Transverse colon (tissue), 4 donors: ENCODE results near the gene KCNT1. TPM values are rescaled to one million over a fixed set of nuclear protein-coding genes. Genes with fewer than 3 reads are reported as not detected.

Experiments
- DNase-seq: peaks from one replicate; pipeline ENCODE4 v3.0.0-alpha.2; 2019
- H3K27ac ChIP-seq, 4 donors: fragments of 200-600 bp; sonication (generic); 2 replicates each; pipeline ENCODE4 v1.5.1; 2016 to 2018; ENCODE audit warnings: inconsistent platforms in 4 of 4
- H3K27me3 ChIP-seq: fragments of 200-600 bp; sonication (generic); 2 replicates; pipeline ENCODE4 v1.5.1; 2017; ENCODE audit warnings: inconsistent platforms
- H3K36me3 ChIP-seq, 4 donors: fragments of 200-600 bp; sonication (generic); 2 replicates each; pipeline ENCODE4 v1.5.1; 2017 to 2019; ENCODE audit warnings: inconsistent platforms in 4 of 4
- H3K4me1 ChIP-seq, 4 donors: fragments of 200-600 bp; sonication (generic); 2 replicates each; pipeline ENCODE4 v1.5.1; 2017 to 2020; ENCODE audit warnings: inconsistent platforms in 4 of 4
- H3K4me3 ChIP-seq, 4 donors: fragments of 200-600 bp; sonication (generic); 1 replicate in 1 of 4; 2 replicates in 3 of 4; pipeline versions ENCODE4 v1.5.1 to v1.6.1; 2017 to 2019; ENCODE audit warnings: inconsistent platforms in 4 of 4
- H3K9me3 ChIP-seq, 2 donors: fragments of 200-600 bp; sonication (generic); 2 replicates each; pipeline ENCODE4 v1.5.1; 2017 to 2019; ENCODE audit warnings: inconsistent platforms in 2 of 2
- EP300 ChIP-seq: sonication (generic); formaldehyde crosslinking; IDR thresholded peaks from one replicate; pipeline ENCODE4 v1.6.1; 2017; ENCODE audit warnings: antibody characterized with exemption, low read depth
- POLR2A ChIP-seq: fragments of 450-650 bp; IDR thresholded peaks from one replicate; pipeline ENCODE4 v1.6.1; 2016; ENCODE audit warnings: antibody characterized with exemption, mild to moderate bottlenecking, moderate library complexity
- POLR2AphosphoS5 ChIP-seq, 3 donors: sonication (generic); formaldehyde crosslinking; IDR thresholded peaks; one replicate each; pipeline ENCODE4 v1.6.1; 2016; ENCODE audit warnings: antibody characterized with exemption in 3 of 3
- WGBS, 2 donors: methylation state at CpG; one replicate each; pipeline ENCODE4 v1.1.5; 2018; ENCODE audit warnings: low coverage in 1 of 2; 5-methylcytosine and 5-hydroxymethylcytosine counted together
- in situ Hi-C, 4 donors: fragments of 200-750 bp; cut with MboI; loops; one replicate each; pipeline versions ENCODE4 v1.15.0 to v1.15.1; 2017; ENCODE audit warnings: low sequenced_read_pairs in 3 of 4, low pct_ligation_motif_present in 1 of 4, low pct_unique_long_range_greater_than_20kb in 1 of 4
- intact Hi-C: fragments of 100-400 bp; cut with DNase I; formaldehyde crosslinking; loops from one replicate; pipeline ENCODE4 v1.15.1; 2023; ENCODE audit warnings: low total_unique reads
- total RNA-seq, 4 donors: library from RNA; depleted of rRNA; stranded (reverse); fragments of >200 nt; gene quantifications; one replicate each; pipeline ENCODE4 v1.1.0, GENCODE V29; 2016
- TF ChIP-seq, protein P1 (sequence below), 5 experiments: fragments of 200-600 bp in 3 of 5; fragments of 450-650 bp in 2 of 5; sonication (generic) in 3 of 5; IDR thresholded peaks; 1 replicate in 2 of 5; 2 replicates in 3 of 5; pipeline ENCODE4 v1.5.1; 2016 to 2017; ENCODE audit warnings: antibody characterized with exemption in 5 of 5, inconsistent platforms in 3 of 5, mild to moderate bottlenecking in 2 of 5, moderate library complexity in 1 of 5

The KCNT1 gene
- total RNA-seq, 4 donors from 2014 or later, result 0.14 TPM; not detected in 3

DNA sequence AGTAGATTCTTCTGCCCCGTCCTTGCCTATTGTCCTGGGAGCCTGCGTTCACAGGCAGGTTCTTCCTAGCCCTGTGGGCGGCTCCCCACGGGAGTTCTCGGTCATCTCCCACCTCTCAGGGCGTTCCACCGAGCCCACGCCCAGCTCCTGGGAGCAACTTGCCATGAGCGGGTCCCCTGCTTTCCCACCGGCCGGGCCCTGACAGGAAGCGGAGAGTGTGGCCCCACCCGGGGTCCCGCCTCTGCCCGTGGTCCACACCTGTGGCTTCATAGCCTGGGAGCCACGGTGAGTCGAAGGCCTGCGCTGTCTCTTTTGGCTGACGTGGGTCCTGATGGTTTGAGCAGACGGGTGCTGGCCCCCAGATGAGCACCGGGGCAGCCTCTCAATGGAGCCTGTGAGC, 43.2 kb downstream of the KCNT1 start:
- TF ChIP-seq, protein P1, sequence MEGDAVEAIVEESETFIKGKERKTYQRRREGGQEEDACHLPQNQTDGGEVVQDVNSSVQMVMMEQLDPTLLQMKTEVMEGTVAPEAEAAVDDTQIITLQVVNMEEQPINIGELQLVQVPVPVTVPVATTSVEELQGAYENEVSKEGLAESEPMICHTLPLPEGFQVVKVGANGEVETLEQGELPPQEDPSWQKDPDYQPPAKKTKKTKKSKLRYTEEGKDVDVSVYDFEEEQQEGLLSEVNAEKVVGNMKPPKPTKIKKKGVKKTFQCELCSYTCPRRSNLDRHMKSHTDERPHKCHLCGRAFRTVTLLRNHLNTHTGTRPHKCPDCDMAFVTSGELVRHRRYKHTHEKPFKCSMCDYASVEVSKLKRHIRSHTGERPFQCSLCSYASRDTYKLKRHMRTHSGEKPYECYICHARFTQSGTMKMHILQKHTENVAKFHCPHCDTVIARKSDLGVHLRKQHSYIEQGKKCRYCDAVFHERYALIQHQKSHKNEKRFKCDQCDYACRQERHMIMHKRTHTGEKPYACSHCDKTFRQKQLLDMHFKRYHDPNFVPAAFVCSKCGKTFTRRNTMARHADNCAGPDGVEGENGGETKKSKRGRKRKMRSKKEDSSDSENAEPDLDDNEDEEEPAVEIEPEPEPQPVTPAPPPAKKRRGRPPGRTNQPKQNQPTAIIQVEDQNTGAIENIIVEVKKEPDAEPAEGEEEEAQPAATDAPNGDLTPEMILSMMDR (IDR thresholded peaks at IDR 0.05), result no peak
- TF ChIP-seq POLR2A (no peak), POLR2AphosphoS5 (IDR thresholded peaks at IDR 0.05) (no peak), EP300 (no peak)
- in situ Hi-C loops (no loop called here), intact Hi-C loops (no loop called here)
- 74% methylated on average over 21 of the region's 21 CpGs; no CpG with 5 or more reads in 1 of the 2 donors for WGBS, 2 donors
- H3K9me3 ChIP-seq, result no peaks in the 10 kb centered on the region
- DNase-seq, result no peak
- no peaks in the 10 kb centered on the region for H3K27me3 ChIP-seq
- no peak overlapping the region for H3K4me3 ChIP-seq
- no peak overlapping the region for H3K27ac ChIP-seq
- no peaks in the 10 kb centered on the region for H3K36me3 ChIP-seq
- no peaks in the 10 kb centered on the region for H3K4me1 ChIP-seq

DNA sequence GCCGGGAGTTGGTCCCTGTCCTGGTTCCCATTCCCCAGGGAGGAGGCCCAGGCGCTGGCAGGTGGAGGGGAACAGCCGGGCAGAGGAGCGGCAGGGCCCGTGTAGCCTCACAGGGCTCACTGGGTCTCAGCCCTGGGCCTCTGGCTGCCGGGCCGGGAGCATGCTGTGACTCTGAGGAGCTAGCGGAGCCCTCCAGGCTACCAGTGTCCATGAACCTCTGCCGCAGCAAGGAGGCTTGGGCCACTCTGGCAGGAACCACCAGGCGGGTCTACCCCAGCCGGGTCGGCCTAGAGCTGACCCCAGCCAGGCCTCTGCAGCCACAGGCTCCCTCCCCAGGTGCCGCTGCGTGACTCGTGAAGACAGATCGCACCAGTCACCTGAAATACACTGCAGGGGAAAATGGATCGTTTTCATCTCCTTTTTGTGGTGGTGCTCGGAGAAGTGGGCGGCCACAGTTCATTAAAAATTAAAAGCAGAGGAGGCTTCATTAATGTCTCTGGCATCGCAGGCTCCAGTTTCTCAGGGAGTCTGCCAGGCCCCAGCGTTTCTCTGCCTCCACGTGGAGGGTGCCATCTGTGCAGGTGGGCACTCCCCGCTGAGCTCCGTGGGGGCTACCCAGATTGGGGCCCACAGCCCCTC, 43.8 kb downstream of the KCNT1 start:
- TF ChIP-seq POLR2AphosphoS5 (IDR thresholded peaks at IDR 0.05) (no peak), EP300 (no peak), POLR2A (no peak)
- TF ChIP-seq, protein P1 (IDR thresholded peaks at IDR 0.05), result no peak
- DNase-seq, result no peak

DNA sequence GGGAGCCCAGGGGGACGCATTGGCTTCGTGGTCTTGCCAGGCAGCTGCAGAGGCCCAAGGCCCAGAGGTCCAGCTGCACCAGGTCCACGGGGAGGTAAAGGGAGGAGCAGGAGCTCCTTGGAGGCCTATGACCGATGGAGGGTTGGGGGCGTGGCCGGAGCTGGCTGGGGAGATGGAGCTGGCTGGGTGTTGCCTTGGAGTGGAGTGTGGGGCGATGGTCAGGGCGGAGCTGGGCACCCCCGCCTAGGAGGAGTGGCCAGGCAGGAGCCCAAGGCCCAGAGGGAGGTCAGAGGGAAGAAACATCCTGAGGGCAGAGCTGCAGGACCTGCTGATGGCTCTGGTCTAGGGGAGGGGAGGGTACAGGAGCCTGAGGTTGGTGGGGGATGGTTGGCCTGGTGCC, 44.6 kb downstream of the KCNT1 start:
- no peak overlapping the region for H3K4me3 ChIP-seq
- in situ Hi-C loops (no loop called here), intact Hi-C loops (no loop called here)
- H3K9me3 ChIP-seq, result no peaks in the 10 kb centered on the region
- no peaks in the 10 kb centered on the region for H3K36me3 ChIP-seq
- no peak for TF ChIP-seq POLR2A
- TF ChIP-seq EP300, result no peak
- TF ChIP-seq POLR2AphosphoS5 (IDR thresholded peaks at IDR 0.05), result no peak
- TF ChIP-seq, protein P1 (IDR thresholded peaks at IDR 0.05), result no peak
- no peaks in the 10 kb centered on the region for H3K27me3 ChIP-seq
- H3K4me1 ChIP-seq, result no peaks in the 10 kb centered on the region
- WGBS, 2 donors, result 38% methylated on average over 7 of the region's 9 CpGs; no CpG with 5 or more reads in 1 of the 2 donors
- DNase-seq, result no peak
- no peak overlapping the region for H3K27ac ChIP-seq

More for the DNA sequence above, 43.8 kb downstream of the KCNT1 start:
- Histone ChIP-seq H3K36me3 (no peaks in the 10 kb centered on the region), H3K27ac (no peak overlapping the region), H3K9me3 (no peaks in the 10 kb centered on the region), H3K4me3 (no peak overlapping the region), H3K4me1 (no peaks in the 10 kb centered on the region), H3K27me3 (no peaks in the 10 kb centered on the region)
- in situ Hi-C loops (no loop called here), intact Hi-C loops (no loop called here)
- 81% methylated on average over 24 of the region's 24 CpGs; no CpG with 5 or more reads in 1 of the 2 donors for WGBS, 2 donors

DNA sequence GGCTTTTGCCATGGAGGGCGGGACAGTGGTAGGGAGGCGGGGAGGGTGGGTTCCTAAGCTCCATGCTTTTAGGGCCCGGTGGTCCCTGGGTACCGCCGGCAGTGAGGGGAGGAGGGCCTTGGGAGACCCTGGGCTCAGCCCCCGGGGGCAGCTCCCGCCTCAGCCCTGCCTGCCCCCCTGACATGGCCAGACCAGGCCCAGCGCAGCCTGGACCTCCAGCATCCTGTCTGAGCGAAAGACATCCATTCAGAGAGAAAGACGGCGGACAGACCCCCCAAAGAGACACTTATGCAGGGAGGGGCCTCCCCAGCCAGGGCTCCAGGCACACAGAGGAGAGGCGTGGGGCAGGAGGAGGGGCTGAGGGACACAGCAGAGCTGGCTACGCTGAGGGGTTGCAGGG, 45.3 kb downstream of the KCNT1 start:
- no peak overlapping the region for H3K4me3 ChIP-seq
- intact Hi-C loops, result no loop called here
- 65% methylated on average over 13 of the region's 13 CpGs; no CpG with 5 or more reads in 1 of the 2 donors for WGBS, 2 donors
- no peaks in the 10 kb centered on the region for H3K36me3 ChIP-seq
- no peaks in the 10 kb centered on the region for H3K9me3 ChIP-seq
- no peaks in the 10 kb centered on the region for H3K4me1 ChIP-seq
- H3K27me3 ChIP-seq, result no peaks in the 10 kb centered on the region
- in situ Hi-C loops, result no loop called here
- no peak for TF ChIP-seq EP300
- H3K27ac ChIP-seq, result no peak overlapping the region
- DNase-seq, result no peak

DNA sequence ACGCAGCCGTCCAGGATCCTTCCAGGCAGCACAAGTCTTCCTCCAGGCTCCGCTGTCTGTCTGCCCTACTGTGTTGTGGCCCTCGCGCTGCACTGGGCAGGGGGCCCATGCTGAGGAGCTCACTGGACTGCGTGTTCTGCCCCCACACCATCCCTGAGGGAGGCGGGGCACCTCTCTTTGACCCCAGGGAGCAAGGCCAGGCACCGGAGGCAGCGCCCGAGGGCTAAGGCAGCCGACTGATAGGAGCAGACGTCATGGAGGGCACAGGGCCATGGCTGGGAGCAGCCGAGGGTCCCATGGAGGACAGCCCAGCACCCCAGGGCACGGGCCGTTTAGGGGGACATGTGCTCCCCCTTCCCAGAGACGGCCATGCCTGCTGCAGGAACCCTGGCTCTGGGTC, 46.7 kb downstream of the KCNT1 start:
- in situ Hi-C loops (no loop called here), intact Hi-C loops (no loop called here)
- Histone ChIP-seq H3K27me3 (no peaks in the 10 kb centered on the region), H3K4me3 (no peak overlapping the region), H3K27ac (no peak overlapping the region), H3K36me3 (no peaks in the 10 kb centered on the region), H3K9me3 (no peaks in the 10 kb centered on the region), H3K4me1 (no peaks in the 10 kb centered on the region)
- WGBS, 2 donors, result 75% methylated on average over 13 of the region's 16 CpGs; no CpG with 5 or more reads in 1 of the 2 donors
- no peak for DNase-seq
- no peak for TF ChIP-seq POLR2A
- TF ChIP-seq EP300, result no peak
- no peak for TF ChIP-seq POLR2AphosphoS5 (IDR thresholded peaks at IDR 0.05)
- TF ChIP-seq, protein P1 (IDR thresholded peaks at IDR 0.05), result no peak
